GM19043 (cell line): ENCODE results near the gene COX19.
"Not testable (repeated sequence)": the region's sequence is repeated elsewhere in the genome, so short reads cannot be mapped to it uniquely, and the experiment has no call there.

Experiments used
- ATAC-seq: cut with Tn5 transposase; IDR thresholded peaks from one replicate; pipeline ENCODE4 v1.9.1; 2021; ENCODE audit warnings: low read depth; ENCODE audit not compliant: unreplicated experiment

COX19 gene

DNA sequence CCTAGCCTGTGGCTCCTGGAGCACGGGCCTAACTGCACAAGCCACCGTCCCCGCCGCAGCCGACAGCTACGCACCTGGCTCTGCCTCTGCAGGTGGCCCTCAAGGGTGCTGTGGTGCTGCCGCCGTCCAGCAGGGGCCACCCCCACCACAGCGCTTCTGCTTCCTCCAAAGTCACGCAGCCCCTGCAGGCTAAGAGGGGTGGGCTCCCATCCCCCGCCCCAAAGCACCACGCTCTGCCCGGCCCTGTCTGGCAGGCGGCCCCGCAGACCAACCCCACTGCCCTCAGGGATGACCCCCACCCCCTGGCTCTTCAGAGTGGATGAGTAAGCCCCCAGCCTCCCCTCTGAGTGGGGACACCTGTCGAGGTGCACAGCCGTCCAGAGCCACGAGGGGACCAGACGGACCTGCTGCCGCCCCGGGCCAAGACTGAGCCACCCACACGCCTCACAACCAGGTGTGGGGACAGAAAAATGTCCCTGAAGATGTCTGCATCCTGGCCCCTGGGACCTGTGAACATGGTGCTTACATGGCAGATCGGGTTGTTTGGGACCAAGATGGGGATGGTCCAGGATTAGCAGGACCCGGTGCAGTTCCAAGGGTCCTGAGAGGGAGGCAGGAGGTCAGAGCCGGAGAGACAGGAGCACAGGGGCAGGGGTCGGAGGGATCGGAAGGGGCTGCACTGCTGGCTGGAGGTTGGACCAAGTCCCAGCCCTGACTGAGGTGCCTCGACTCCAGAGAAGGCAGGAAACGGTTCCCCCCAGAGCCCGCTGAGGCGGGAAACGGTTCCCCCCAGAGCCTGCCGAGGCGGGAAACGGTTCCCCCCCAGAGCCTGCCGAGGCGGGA lies 11.9 kb downstream of the COX19 start:
- no peak for ATAC-seq

DNA sequence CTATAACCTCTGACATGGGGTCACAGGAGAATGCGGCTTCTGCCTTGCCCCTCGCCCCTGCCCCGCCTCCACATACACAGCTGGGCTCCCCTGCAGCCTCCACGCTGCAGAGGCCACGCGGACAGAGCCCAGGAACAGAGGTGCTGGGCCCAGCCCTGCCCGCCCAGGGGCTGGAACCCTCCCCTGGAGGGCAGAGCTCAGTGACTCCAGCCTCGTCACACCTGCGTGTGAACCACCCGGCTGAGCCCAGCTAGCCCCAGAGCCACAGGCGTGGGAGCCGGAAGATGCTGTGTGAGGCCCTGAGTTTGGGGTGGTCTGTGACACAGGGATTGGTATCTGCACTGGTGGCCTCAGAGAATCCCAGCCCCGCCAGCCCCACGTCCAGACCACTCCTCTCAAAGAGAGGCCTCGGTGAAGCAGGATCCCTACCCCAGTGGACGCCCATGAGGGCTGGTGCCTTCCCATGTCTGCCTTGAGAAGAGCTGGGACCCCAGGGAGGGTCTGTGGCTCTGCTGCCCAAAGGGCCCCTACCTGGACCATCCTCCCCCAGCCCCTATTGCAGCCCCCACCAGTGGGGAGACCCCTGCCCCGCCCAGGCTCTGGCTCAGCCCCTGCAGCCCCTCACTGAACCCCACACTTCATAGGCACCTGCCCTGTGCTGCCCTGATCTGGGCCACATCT lies 12.8 kb downstream of the COX19 start:
- no peak for ATAC-seq

DNA sequence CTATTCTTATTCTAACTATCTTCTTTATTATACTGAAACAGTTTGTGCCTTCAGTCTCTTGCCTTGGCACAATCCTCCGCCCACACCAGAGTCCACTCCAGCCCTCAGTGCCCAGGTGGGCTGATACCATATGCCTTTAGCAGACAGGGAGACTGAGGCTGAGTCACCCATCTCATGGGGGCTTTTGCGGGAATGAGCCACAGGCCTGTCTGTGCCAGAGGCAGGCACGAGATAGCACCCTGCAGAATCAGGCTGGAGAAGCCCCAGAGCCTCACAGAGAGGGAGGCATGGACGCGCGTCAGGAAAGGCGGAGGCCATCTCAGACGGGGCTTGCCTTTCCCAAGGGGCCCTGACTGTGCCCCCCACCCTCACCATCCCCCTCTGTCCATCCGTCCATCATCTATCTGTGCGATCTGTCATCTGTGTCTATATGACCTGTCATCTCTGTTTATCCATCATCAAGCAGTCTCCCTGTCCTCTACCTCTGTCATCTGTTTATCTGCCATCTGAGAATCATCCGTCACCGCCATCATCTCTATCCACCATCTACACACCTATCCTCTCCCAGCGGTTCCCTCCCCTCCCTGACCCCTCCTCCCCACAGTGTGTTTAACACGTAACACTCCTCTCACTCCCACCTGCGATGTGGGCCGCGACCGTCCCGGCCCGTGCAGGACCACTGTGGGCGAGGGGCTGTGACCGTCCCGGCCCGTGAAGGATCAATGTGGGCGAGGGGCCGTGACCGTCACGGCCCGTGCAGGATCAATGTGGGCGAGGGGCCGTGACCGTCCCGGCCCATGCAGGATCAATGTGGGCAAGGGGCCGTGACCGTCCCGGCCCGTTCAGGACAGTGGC lies 13.6 kb downstream of the COX19 start:
- ATAC-seq = no peak

DNA sequence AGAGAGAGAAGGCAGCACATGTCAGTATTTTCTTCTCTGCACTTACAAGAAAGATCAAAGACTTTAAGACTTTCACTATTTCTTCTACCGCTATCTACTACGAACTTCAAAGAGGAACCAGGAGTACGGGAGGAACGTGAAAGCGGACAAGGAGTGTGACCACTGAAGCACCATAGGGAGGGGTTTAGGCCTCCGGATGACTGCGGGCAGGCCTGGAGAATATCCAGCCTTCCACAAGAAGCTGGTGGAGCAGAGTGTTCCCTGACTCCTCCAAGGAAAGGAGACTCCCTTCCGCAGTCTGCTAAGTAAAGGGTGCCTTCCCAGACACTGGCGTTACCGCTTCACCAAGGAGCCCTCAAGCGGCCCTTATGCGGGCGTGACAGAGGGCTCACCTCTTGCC lies 14.4 kb downstream of the COX19 start:
- not testable (repeated sequence) for ATAC-seq

DNA sequence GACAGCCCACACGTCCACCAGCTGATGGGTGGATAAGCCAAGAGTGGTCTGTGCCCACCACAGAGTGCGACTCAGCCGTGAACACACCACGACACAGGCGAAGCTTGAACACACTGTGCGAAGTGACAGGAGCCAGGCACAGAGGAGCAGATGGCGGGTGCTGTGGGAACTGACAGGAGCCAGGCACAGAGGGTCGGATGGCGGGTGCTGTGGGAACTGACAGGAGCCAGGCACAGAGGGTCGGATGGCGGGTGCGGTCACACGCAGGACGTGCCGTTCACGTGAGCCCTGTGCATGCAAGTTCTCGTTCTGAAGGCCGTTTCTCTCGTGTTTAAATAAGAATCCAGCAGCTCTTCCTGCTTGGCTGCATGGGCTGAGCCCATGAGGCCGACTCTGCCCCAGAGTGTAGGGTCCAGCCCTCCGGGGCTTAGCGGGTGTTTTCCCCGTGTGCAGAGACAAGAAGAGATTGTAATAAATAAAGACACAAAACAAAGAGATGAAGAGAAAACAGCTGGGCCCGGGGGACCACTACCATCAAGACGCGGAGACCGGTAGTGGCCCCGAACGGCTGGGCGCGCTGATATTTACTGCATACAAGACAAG lies 15.0 kb downstream of the COX19 start:
- ATAC-seq = no peak

DNA sequence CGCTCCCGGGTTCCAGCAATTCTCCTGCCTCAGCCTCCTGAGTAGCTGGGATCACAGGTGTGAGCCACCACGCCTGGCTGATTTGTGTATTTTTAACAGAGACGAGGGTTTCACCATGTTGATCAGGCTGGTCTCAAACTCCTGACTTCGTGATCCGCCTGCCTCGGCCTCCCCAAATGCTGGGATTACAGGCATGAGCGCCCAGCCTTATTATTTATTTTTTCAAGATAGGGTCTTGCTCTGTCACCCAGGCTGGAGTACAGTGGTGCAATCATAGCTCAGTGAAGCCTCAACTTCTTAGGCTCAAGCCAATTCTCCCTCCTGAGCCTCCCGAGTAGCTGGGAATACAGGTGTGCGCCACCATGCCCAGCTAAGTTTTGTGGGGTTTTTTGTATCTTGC lies 15.6 kb downstream of the COX19 start:
- not testable (repeated sequence) for ATAC-seq

DNA sequence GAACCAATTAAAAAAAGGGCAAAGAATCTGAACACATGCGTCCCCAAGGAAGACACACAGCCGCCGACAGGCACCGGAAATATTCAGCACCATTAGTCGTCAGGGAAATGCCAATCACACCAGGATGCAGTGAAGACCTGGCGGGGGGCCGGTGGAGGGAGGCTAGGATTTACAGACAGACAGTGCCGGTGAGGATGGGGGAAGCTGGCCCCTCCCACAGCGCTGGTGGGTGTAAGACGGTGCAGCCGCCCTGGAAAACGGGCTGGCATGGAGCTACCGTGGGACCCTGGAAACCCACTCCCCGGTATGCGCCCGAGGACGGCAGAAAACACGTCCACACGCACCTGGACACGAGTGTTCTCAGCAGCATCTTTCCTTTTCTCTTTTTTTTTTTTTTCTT lies 16.1 kb downstream of the COX19 start:
- no peak for ATAC-seq

DNA sequence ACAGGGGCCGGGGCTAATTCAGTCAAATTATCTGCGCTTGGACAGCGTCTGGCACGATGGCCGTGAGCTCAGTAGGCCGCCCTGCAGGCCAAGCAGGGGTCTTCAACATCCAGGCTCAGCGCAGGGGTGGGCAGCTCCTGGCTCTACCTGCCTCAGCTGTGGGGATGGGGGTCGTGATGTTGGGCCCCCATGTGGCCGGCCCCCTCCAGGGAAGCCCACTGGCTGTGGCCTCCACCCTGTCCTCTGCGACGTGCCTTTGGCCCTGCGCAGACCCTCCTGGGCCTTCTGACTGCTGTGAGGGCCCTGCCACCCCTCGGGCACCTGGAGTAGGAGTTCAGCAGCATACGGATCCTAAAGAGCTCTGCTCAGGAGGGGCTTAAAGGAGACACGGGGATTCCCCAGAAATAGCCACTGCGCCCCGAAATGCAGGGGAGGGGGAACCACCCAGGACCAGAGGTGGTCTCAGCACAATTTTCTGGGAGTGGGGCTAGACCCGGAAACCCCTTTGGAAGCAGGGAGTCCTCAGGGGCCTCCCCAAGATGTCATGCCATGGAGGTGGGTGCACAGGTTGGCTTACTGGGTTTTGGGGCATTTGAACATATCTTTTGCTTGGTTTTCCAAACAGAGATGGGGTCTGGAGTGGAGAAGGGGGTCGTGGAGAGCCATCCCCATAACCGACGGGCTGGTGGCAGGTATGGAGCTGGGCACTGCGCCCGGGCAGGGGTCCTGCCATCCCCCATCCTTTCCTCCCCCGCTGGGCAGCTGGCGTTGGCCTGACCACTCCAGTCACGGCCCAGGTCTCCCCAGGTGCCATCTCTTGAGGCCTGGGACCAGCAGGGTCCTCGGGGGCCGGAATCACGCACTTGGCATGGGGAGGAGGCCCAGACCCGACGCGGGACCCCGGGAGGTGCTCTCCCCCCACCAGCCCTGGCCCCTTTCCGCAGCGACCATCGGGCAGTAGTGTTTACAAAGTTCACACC lies 16.8 kb downstream of the COX19 start:
- no peak for ATAC-seq

DNA sequence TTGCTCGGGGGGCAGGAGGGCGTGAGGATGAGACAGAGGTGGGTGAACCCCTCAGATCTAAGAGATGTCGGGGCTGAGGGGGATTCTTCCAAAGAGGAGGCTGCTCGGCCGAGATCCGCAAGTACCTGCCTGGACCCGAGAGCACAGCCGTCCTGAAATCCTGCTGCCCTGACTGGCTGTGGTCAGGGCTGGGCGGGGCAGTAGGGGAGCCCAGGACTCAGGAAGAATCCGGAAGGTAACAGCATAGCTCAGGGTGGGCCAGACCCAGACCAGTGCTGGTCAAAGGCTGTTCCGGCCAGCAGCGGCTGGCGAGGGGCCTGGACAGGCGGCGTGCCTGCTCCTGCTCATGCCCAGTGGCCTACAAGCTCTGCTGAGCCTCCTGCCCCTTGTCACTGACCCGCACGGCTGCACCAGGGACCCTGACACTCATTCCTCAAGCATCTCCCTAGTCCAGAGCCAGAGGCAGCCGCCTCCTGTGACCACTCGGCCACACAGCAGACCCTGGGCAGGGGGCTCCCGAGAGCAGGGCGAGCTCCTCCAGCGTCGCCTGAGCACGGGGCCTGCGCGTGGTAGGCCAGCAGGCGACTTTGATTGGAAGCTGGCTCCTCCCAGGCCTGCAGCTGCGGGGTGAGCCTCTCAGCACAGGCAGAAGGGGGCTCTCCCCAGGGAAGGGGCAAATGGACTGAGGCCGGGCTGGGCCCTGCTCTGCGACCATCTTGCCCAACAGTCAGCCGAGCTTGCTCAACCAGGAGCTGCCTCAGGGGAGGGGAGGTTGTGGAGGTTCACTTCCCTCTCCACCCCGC lies 17.7 kb downstream of the COX19 start:
- ATAC-seq = no peak

DNA sequence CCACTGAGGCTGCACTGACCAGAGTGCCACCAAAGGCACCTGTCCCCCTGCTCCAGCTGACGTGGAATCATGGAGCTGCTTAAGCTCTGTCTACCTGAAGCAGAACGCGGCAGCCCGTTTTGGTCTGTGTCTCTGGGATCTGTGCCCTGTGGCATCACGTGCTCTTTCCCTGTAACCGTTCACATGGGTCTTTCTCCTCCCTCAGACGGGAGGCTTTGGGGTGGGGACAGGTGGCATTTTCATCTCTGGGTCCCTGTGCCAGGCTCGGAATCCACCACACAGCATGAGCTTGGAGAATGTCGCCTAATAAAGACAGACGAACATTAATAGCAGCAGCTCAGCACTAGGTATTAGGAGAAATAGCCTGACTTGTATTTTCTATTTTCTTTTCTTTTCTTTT lies 19.3 kb downstream of the COX19 start:
- ATAC-seq = no peak

DNA sequence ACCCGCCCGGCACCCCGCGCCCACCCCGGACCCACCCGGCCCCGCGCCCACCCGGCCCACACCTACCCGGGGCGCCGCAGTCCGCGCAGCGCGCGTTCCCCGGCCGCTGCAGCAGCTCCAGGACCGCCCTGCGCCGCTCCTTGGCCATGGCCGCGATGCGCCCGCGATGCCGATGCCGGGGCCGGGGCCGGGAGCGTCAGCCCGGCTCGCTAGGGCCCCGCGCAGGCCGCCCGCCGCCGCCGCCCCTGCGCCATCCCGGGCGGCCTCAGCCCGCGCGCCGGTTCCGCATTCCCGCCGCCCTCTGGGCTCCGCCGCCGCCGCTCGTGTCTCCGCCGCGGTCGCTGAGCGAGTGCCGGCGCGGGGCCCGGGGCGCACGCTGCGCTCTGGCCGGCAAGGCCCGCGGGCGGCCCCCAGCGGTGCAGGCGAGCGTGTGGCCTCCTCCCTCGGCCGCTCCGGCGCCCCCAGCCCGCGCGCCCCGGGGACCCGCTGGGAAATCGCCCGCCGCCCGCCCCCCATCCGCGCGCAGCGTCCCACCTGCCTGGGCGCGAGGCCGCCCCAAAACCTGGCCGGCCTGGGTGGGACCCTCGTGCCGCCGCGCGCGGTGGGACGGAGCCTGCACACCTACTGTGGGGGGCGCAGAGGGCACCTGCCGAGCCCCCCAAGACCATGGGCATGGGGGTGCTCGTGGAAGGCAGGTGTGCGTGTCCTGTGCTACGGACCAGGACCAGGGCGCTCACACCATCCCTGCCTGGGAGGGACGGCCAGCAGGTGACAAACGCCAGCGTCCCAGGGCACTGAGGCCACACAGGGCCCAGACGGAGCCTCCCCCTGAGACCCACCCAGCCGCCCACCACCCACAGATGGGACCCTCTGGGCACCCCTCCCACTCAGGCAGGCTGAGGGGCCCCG lies 20.8 kb downstream of the COX19 start, which contains the start of gene ADAP1:
Gene ADAP1 (minus strand): TSS at position 351 of the 909 bp plus-strand sequence. CDS start 203 bp downstream, at position 148.
- ATAC-seq = no peak

DNA sequence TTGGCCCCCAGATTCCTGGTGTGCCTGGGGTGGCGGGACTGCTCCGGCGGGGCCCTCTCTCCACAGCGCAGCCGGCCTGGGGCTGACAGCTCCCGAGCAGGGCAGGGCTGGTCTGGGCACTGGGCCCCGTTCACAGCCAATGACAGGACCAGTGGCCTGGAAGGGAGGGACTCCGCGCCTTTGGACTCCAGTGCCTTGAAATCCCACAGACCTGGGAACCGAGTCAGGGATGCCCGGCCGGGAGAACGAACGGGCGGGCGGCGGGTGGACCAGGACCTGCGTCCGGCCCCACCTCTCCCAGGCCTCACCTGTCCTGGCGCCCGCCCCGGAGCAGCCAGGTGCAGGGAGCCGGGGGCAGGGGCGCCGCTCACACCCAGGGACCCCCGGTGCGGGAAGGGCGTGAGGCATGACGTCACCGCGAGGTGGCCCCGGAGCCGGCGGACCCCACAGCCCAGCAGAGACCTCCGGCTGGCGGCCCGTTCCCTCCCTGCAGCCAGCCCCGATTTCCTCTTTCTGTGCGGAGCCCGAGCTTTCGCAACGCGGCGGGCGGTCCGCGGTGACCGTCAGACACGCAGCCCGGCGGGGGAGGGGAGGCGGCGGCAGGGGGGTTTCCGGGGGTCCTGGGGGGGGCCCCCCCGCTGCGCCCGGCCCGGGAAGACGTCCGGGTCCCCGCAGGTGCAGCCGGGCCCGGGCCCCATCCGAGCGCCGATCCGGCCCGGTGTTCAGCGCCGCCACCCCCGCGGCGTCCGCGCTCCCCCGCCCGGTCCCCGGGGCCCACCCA lies 21.6 kb downstream of the COX19 start:
- ATAC-seq = no peak

DNA sequence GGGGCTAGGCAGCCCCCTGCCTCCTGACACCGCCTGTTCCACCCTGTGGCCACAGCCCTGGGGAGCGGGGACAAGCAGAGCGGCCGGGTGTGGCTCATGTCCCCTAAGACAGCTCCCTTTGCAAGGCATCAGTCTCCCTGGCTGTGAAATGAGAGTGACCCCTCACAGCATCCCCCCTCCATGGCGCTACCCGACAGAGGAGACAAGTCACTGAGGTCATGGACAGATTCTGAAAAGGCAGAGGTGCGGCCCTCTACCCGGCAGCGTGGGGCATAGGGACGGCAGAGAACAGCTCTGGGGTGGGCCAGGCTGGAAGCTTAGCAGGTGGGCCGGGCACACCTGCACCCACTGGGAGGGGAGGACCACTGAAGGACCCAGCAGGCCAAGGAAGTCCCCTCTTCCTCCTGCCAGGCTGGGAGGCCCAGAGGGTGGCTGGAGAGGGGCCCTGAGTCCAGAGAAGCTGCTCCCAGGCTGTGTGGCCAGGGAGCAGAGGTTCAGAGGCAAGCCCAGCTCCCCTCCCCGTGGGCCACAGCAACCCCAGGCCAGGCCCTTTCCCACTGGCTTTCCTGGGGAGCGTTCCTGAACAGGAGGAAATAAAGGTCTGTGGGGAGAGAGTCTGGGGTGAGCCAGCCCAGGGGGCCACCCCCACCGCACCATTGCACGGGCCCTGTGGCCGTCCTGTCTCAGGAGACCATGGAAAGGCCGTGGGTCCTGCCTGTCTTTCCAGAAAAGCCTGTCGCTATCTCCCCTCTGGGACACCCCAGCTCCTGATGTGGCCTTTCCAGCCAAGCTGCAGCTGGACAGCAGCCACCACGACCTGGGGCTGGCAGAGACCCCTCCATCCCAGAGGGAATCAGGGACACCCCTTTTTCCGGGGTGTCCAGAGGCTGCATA lies 22.6 kb downstream of the COX19 start:
- ATAC-seq = no peak

DNA sequence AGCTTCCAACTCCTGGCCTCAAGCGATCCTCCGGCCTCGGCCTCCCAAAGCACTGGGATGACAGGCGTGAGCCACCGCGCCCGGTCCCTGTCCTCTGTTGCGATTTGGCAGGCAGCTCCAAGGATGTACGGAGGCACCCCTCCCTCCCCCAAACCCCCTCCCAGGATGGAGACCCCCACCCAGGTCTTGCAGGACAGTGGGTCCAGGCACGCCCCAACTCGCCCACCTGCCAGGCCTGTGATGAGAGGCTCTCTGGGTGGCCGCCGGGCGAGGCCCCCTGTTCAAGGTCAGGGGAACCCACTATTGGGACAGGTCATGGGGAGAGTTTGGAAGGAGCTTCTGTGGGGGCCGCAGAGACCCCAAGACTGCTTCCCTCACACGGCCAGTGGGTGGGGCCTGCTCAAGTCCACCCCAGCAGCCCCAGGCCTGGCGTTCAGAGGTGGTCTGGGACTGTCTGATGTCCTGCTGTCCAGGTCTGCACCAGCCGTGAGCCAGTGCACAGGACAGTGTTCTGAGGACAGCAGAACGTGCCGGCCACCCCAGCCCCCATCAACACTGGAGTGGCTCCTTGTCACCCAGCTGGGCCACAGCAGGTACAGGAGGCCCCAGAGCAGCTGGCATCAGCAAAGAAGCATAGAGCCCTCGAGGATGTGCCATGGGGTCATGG lies 23.3 kb downstream of the COX19 start:
- no peak for ATAC-seq
